DOHH2 (cell line): ENCODE data around the gene GOLPH3.

ENCODE experiments used
- H3F3A ChIP-seq: fragments of 200-600 bp; sonication (generic), shearing (Covaris generic); 2 replicates; pipeline ENCODE4 v1.6.0; 2016; ENCODE audit warnings: antibody characterized with exemption, mild to moderate bottlenecking; ENCODE audit not compliant: control insufficient read depth, insufficient read depth
- H3K27ac ChIP-seq: fragments of 200-600 bp; sonication (generic); 2 replicates; pipeline ENCODE4 v1.5.1; 2014; ENCODE audit warnings: low read depth, mild to moderate bottlenecking, low read length, moderate library complexity
- H3K27me3 ChIP-seq: fragments of 200-600 bp; sonication (generic); 2 replicates; pipeline ENCODE4 v1.6.1; 2014; ENCODE audit warnings: mild to moderate bottlenecking, low read length, mixed read lengths; ENCODE audit not compliant: control insufficient read depth
- H3K36me3 ChIP-seq: fragments of 200-600 bp; sonication (generic); 2 replicates; pipeline ENCODE4 v1.6.1; 2014; ENCODE audit warnings: mild to moderate bottlenecking, low read length, moderate library complexity, mixed read lengths; ENCODE audit not compliant: control insufficient read depth
- H3K4me1 ChIP-seq: fragments of 200-600 bp; sonication (generic); 2 replicates; pipeline ENCODE4 v1.6.1; 2014; ENCODE audit warnings: mild to moderate bottlenecking, low read length, mixed read lengths; ENCODE audit not compliant: control insufficient read depth
- H3K4me2 ChIP-seq: fragments of 200-600 bp; sonication (generic); 2 replicates; pipeline ENCODE4 v1.6.0; 2014; ENCODE audit warnings: mild to moderate bottlenecking, low read length, moderate library complexity
- H3K4me3 ChIP-seq: fragments of 200-600 bp; sonication (generic); 2 replicates; pipeline ENCODE4 v1.5.1; 2014; ENCODE audit warnings: mild to moderate bottlenecking, low read length, mixed read lengths
- H3K79me2 ChIP-seq: fragments of 200-600 bp; sonication (generic); 2 replicates; pipeline ENCODE4 v1.6.1; 2014; ENCODE audit warnings: mild to moderate bottlenecking, low read length, mixed read lengths; ENCODE audit not compliant: control insufficient read depth
- H3K9me2 ChIP-seq: fragments of 200-600 bp; sonication (generic); replicated peaks from 2 replicates; pipeline ENCODE4 v1.6.1; 2014; ENCODE audit warnings: mild to moderate bottlenecking, low read length, mixed read lengths; ENCODE audit not compliant: control insufficient read depth
- H3K9me3 ChIP-seq: fragments of 200-600 bp; sonication (generic); 2 replicates; pipeline ENCODE4 v1.6.1; 2014; ENCODE audit warnings: antibody characterized with exemption, low read length, mixed read lengths; ENCODE audit not compliant: control insufficient read depth, insufficient read depth
- H4K20me1 ChIP-seq: fragments of 200-600 bp; sonication (generic); 2 replicates; pipeline ENCODE4 v1.6.0; 2014; ENCODE audit warnings: low read depth, mild to moderate bottlenecking, antibody characterized with exemption, low read length, moderate library complexity; ENCODE audit not compliant: control insufficient read depth, insufficient read depth
- CTCF ChIP-seq: fragments of 200-600 bp; sonication (generic); IDR thresholded peaks from one replicate; pipeline ENCODE4 v1.5.1; 2014; ENCODE audit warnings: antibody characterized with exemption, mild to moderate bottlenecking, low read depth, low read length; ENCODE audit not compliant: poor library complexity, severe bottlenecking
- EZH2phosphoT487 ChIP-seq: fragments of 200-600 bp; sonication (generic); IDR thresholded peaks from 2 replicates; pipeline ENCODE4 v1.6.1; 2017; ENCODE audit warnings: borderline replicate concordance, mild to moderate bottlenecking, antibody characterized with exemption, low read length, moderate library complexity, mixed read lengths

Gene GOLPH3

DNA sequence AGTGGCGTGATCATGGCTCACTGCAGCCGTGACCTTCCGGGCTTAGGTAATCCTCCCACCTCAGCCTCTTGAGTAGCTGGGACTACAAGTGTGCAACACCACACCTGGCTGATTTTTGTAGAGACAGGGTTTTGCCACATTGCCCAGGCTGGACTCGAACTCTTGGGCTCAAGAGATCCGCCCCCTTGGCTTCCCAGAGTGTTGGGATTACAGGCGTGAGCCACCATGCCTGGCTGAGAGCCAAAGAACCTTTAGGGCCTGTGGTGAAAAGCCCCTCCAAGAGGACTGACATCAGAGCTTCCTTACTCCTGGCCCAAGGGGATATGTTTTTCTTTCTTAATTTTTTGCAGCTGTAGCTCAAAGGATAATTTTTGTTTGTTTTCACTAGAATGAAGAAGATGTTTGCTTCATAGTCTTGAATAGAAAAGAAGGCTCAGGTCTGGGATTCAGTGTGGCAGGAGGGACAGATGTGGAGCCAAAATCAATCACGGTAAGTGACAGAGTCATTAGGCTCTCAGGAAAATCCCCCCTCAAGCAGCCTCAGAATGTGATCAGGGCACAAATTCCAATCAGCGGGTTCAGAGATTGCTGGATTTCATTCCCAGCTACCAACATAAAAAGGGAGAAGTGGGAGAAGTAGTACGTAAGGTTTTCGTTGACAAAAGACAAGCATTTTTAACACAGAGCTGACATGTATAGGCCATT, 77.1 kb downstream of the GOLPH3 start:
- Histone ChIP-seq H3K9me3 (no peaks in the 10 kb centered on the region), H3K79me2 (no peaks in the 10 kb centered on the region), H3K4me2 (no peak overlapping the region), H3K4me3 (no peak overlapping the region), H3K9me2 (no peaks in the 10 kb centered on the region), H3K36me3 (peaks cover 48% of the 10 kb centered on the region), H3F3A (peaks cover 6% of the 10 kb centered on the region), H4K20me1 (no peaks in the 10 kb centered on the region), H3K27ac (no peak overlapping the region), H3K4me1 (no peaks in the 10 kb centered on the region), H3K27me3 (no peaks in the 10 kb centered on the region)
- no peak for TF ChIP-seq CTCF
- no peak for TF ChIP-seq EZH2phosphoT487

- H3K27ac ChIP-seq = no peak overlapping the region
Measured at GRCh38 chr5:32095261-32095671, 78.9 kb downstream of the GOLPH3 start.

DNA sequence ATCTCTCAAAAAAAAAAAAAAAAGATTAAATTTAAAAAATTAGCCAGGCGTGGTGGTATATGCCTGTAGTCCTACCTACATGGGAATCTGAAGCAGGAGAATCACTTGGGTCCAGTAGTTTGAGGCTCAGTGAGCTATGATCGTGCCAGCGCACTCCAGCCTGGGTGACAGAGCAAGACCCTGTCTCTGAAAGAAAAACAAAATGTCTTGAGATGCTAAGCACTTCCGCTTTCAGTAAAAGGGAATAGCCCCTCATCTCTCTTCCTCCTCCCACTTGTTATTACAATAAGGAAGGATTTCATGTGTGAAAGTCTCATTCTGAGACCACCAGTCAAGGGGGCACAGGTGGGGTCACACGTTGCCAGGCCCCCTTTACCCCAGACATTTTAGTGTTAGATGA, 79.4 kb downstream of the GOLPH3 start:
- Histone ChIP-seq H3K27ac (no peak overlapping the region), H4K20me1 (no peaks in the 10 kb centered on the region), H3K79me2 (no peaks in the 10 kb centered on the region), H3K4me1 (no peaks in the 10 kb centered on the region), H3K9me2 (no peaks in the 10 kb centered on the region), H3K4me3 (no peak overlapping the region), H3K4me2 (no peak overlapping the region), H3K27me3 (no peaks in the 10 kb centered on the region), H3K36me3 (peaks cover 30% of the 10 kb centered on the region), H3F3A (peaks cover 6% of the 10 kb centered on the region), H3K9me3 (no peaks in the 10 kb centered on the region)
- no peak for TF ChIP-seq EZH2phosphoT487
- no peak for TF ChIP-seq CTCF

More at GRCh38 chr5:32095261-32095671, 78.9 kb downstream of the GOLPH3 start:
- H3K4me2 ChIP-seq = no peak overlapping the region
- H3K9me2 ChIP-seq = no peaks in the 10 kb centered on the region
- no peak overlapping the region for H3K4me3 ChIP-seq
- TF ChIP-seq CTCF (no peak), EZH2phosphoT487 (no peak)
- no peaks in the 10 kb centered on the region for H3K79me2 ChIP-seq
- no peaks in the 10 kb centered on the region for H4K20me1 ChIP-seq
- peaks cover 34% of the 10 kb centered on the region for H3K36me3 ChIP-seq
- H3K4me1 ChIP-seq = no peaks in the 10 kb centered on the region
- no peaks in the 10 kb centered on the region for H3K9me3 ChIP-seq
- H3F3A ChIP-seq = peaks cover 6% of the 10 kb centered on the region
- H3K27me3 ChIP-seq = no peaks in the 10 kb centered on the region
